KOPT-K1 (cell line): ENCODE results near the gene FRS2.

Experiments
- H3K27ac ChIP-seq: fragments of 200-600 bp; sonication (generic); 2 replicates; pipeline ENCODE4 v1.5.1; 2016; ENCODE audit warnings: antibody characterized with exemption, mild to moderate bottlenecking, low read depth, low read length; ENCODE audit not compliant: poor library complexity, severe bottlenecking
- H3K36me3 ChIP-seq: fragments of 200-600 bp; sonication (generic); 2 replicates; pipeline ENCODE4 v1.5.1; 2017; ENCODE audit warnings: antibody characterized with exemption, mild to moderate bottlenecking, low read length, moderate library complexity; ENCODE audit not compliant: insufficient read depth
- H3K9me3 ChIP-seq: fragments of 200-600 bp; sonication (generic); 2 replicates; pipeline ENCODE4 v1.5.1; 2017; ENCODE audit warnings: antibody characterized with exemption, low read length, mild to moderate bottlenecking; ENCODE audit not compliant: insufficient read depth, poor library complexity, severe bottlenecking

Gene FRS2

DNA sequence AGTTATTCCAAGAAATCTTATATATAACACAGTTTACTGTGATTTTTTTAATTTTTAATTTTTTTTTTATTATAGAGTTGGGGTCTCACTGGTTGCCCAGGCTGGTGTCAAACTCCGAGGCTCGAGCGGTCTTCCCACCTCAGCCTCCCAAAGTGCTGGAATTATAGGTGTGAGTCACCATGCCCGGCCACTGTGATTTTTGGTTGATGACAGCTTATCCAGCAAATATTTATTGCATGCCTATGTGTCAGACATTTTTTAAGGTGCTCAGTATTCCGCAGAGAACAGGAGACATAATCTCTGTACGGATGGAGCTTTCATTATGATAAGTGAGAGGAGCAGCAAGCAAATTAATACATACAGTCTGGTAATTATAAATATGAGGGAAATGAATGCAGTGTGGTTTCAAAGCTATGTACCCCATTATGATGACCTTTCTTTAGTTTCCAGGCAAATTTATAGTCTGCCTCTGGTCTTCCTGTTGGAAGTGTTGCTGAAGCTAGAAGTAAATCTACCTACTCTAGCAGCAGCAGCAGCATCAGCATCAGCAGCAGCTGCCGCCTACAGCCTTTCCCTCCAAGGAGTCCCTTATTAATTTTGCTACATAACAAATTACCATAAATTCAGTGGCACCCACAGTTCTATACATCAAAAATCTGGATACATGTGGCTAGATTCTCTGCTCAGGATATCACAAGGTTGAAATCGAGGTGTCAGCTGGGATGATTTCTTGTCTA is 32.3 kb downstream of the FRS2 start:
- Histone ChIP-seq H3K27ac (no peak overlapping the region), H3K36me3 (0 out of 2 replicates have a peak, but pooled peaks cover 6% of the 10 kb centered on the region), H3K9me3 (no peaks in the 10 kb centered on the region)

DNA sequence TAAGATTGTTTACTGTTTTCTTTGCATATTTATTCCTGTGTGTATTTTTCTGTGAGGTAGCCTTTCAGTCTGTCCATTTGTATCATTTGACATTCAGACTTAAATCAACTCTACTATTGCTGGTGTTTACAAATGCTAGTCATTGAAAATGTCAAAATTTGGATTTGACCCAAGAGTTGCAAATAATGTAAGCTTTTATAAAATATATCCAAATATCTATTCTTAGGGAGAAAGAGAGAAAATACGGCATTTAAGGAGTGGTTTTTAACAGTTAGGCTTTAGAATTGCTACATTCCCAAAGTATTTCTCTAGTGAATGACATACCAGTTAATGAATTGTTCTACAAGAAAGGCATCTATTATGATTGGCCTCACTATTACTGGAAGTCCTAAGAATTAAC is 37.9 kb downstream of the FRS2 start:
- Histone ChIP-seq H3K27ac (no peak overlapping the region), H3K9me3 (no peaks in the 10 kb centered on the region), H3K36me3 (0 out of 2 replicates have a peak, but pooled peaks cover 2% of the 10 kb centered on the region)

DNA sequence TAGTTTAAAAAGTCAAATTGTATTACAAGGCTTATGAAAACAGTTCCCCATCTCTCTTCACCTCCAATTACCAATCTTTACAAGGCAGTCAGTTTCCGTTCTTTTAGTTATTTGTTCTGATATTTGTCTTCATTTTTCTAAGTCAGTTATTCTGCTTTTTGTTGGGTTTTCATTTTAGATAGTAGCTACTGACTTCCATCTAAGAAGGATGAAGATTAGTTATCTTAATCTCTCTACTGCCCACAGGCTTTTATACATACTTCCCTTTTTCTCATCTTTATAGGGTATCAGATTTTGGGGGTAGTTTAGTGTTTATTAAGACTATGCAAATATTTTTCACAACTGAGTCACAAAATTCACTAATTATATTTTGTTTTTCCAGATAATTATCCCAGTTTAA is 38.4 kb downstream of the FRS2 start:
- H3K9me3 ChIP-seq, result no peaks in the 10 kb centered on the region
- no peaks in the 10 kb centered on the region for H3K36me3 ChIP-seq
- no peak overlapping the region for H3K27ac ChIP-seq

DNA sequence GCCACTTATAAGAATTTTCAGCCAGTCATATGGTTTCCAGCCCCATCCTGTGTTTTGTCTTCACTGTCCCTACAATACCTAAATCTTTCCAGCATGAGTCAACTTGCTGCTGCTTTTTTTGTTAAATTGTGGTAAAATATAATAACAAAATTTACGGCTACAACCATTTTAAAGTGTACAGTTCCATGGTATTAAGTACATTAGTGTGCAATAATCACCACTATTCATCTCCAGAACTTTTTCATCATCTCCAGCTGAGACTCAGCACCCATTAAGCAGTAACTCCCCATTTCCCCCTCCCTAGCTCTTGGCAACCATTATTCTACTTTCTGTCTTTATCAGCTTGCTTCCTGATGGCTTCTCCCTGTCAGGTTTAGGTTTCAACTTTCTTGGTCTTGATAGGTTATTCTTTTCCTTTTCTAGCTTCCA is 39.1 kb downstream of the FRS2 start:
- Histone ChIP-seq H3K9me3 (no peaks in the 10 kb centered on the region), H3K36me3 (no peaks in the 10 kb centered on the region), H3K27ac (no peak overlapping the region)

DNA sequence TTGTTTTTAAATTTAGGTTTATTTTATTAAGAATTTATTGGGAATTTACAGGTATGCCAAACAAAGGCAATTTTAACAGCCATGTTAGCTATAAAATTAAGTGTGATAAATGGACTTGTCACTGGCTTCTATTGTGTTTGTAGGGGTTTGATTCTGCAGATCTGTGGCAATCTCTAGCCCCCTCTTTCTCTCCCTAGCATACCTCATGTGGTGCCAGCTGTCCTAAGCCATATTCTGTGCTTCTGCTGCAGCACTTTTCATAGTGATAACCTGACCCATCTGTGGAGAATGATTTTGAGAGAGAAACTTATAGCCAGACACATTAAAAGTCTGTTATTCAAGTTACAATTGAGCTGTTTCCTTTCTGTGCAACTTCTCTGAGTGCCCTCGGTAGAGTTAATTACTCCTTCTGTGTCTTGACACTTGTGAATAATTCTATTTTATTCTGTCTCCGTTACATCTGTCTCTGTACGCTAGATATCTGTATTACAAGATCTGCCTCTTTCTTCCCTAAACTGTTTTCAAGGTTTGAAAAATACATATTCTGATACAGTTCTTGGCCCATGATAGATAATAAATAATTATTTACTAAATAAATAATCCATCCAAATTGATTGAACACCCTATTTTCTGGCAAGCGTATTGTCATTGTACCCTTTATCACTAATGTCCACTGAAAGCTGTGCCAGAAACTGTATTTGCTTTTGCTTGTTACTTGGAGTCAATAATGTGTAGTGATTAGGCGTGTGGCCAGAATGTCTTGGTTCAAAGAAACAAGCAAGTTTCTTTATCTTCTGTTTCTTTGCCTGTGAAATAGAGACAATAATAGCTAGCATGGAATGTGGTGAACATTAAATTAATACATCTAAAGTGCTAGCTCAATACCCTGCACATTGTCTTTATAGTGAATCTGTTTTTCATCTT is 40.0 kb downstream of the FRS2 start:
- H3K9me3 ChIP-seq, result no peaks in the 10 kb centered on the region
- no peak overlapping the region for H3K27ac ChIP-seq
- no peaks in the 10 kb centered on the region for H3K36me3 ChIP-seq

DNA sequence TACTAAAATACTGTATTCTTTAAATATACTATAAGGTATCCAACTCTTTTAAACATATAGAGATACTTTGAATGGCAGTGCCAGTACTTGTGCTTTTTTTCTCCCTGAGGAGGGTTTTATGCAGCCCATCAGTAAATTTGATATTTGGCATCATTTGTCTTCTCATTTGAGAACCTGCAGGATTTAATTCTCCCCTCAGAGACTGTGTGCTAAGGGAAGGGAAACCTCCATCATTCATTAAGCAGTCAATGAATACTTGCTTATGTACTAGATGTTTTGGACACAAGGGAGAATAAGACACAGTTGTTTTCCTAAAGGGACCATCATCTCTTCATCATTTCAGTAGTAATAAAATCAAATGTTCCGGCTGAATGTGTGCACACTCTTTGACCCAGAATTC is 40.8 kb downstream of the FRS2 start:
- Histone ChIP-seq H3K36me3 (no peaks in the 10 kb centered on the region), H3K27ac (no peak overlapping the region), H3K9me3 (no peaks in the 10 kb centered on the region)

DNA sequence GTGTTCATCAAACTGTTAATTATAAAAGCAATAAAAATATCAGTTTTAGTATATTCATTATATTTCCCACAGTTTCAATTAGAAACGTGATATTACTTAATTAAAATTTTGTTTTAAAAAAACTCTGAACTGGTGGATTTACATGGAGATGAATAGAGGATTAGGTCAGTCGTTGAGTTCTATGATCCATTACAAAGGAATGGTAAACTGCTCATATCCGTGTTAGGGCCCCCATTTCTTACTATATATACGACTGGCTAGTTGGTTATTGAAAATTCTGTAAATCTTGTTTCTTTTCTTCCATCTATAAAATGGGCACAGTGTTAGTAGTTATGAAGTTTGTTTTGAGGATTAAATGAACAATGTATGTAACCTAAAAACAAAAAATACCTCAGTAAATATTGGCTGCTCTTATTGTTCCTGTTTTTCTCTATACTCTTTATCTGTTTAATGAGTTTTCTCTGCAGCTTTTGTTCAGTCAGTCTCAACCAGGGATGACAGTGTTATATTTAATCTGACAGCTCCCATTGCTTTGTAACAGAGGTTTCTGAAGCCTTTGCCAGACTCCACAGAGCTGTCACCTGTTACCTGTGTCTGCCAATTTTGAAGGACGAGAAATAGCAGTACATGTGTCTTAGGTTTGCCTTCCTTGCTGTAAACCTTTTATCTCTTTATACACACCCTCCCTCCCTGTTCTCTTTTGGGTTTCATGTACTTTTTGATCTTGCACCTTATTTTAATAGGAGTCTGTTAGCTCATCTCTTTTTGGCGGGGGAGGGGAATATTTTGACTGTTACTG is 41.5 kb downstream of the FRS2 start:
- no peaks in the 10 kb centered on the region for H3K36me3 ChIP-seq
- no peaks in the 10 kb centered on the region for H3K9me3 ChIP-seq
- H3K27ac ChIP-seq, result no peak overlapping the region

DNA sequence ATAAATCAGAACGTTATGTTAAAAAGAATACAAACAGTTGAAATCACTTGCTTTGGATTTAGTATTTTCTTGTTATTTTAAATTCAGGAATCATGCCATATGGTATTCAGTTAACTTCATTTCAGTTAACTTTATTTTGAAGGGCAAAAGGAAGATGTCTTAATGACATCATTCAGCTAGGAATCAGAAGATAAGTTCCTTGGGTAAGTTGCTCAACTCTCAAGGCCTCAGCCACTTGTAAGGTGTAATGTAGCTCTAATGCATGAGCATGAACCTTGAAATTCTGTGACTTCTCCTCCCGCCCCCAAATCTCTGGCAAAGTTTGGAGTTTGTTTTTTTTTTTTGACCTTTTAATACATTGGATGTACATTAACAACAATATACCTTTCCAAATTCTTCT is 42.6 kb downstream of the FRS2 start:
- Histone ChIP-seq H3K36me3 (no peaks in the 10 kb centered on the region), H3K9me3 (no peaks in the 10 kb centered on the region), H3K27ac (no peak overlapping the region)

DNA sequence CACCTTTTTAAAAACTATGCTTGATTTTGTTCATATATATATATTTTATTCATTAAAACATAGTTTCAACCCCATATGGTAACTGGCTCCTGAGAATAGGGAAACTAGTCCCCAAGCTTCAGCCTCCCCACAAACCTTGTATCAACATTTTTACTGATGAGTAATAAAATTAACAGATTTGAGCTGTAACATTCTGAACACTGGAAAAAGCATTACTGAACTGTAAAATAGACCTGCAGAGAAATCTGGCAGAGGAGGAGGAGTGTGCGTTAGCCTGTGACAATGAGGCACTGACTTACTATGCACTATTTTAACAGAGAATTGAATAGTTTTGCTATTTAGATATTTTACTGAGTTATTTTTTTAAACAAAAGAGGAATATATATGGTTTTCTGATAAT is 43.1 kb downstream of the FRS2 start:
- no peaks in the 10 kb centered on the region for H3K36me3 ChIP-seq
- H3K9me3 ChIP-seq, result no peaks in the 10 kb centered on the region
- no peak overlapping the region for H3K27ac ChIP-seq

DNA sequence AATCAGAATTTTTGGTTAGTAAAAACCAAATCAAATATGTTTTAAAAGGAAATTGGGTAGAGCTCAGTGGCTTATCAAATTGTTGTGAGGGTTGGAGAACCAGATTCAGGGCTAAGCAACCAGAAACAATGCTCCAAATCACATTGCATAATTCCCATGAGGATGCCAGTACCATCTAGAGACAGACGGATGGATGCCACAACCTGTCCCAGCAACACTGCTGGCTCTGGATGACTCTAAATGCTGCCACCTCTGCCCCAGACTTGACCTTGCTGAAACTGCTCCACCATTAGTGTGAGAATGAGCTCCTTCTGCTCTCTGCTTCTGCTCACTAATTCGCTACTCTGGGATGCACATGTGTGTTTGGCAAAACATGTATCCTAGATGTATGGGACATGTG is 43.9 kb downstream of the FRS2 start:
- Histone ChIP-seq H3K36me3 (no peaks in the 10 kb centered on the region), H3K9me3 (no peaks in the 10 kb centered on the region), H3K27ac (no peak overlapping the region)

DNA sequence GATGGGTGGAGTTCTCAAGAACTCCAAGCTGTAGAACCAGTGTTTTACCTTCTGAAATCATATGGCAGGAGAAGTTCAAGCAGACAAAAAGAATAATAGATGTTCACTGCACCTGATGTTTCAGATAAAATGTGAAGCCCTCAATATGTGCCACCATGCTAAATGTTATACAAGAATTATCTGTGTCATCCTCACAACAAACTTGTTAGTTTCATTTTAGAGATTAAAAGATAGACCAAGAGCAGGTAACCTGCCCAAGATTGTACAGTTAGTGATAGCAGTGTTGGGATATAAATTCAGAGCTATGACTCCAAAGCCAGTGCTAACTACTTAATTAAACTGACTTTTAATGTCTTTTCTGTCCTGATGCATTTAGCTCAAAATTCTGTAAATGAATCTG is 44.7 kb downstream of the FRS2 start:
- Histone ChIP-seq H3K36me3 (no peaks in the 10 kb centered on the region), H3K9me3 (peaks cover 4% of the 10 kb centered on the region), H3K27ac (no peak overlapping the region)

DNA sequence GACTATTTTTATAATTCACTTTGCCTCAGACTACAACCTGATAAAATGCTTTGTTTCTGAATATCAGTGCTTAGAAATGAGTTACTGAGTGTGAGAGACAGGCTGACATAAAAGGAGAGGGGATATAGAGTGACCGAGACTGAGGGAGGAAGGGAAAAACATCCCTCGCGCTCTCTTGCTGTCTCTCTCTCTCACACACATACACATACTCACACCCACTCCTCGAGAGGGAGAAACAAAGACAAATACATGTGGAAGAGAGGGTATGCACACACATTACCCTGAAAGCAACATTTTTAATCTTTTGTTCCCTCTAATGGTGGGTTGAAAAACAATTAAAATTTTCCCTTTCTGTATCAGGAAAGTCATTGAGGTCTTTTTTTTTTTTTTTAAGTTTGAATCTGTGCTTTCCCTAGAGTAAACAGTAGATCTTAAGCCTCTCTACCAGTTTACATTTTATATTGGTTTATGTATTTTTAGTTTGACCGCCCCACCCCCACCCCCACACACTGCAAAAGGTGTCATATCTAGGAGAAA is 45.3 kb downstream of the FRS2 start:
- Histone ChIP-seq H3K36me3 (no peaks in the 10 kb centered on the region), H3K27ac (no peak overlapping the region), H3K9me3 (peaks cover 6% of the 10 kb centered on the region)

DNA sequence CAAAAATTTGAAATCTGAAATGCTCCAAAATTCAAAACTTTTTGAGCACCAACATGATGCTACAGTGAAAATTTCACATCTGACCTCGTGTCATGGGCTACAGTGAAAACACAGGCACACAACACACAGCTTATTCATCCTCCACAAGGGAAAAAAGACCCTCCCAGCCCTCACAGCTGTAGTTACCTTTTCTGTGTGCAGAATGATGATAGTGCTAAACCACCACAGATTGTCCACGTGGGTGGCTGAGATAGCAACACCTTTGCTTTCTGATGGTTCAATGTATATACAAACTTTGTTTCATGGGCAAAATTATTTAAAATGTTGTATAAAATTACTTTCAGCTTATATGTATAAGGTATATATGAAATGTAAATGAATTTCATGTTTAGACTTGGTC is 46.8 kb downstream of the FRS2 start:
- Histone ChIP-seq H3K36me3 (no peaks in the 10 kb centered on the region), H3K9me3 (peaks cover 20% of the 10 kb centered on the region), H3K27ac (no peak overlapping the region)

DNA sequence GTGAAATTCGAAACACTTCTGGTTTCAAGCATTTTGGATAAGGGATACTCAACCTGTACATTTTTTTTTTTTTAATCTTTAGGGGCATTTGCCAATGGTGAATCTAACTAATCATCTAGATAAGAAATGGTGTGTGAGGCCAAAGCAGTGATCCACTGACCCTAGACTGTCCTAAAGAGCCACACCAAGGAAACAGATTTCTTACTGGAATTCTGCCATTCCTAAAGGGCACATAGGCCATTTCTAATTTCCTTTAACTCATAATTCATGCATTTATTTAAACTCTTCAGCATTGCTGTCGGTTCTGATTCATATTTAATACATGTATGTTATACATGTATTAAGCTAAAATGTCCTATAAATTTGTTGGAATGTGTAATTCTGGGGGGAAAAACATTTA is 47.2 kb downstream of the FRS2 start:
- no peak overlapping the region for H3K27ac ChIP-seq
- H3K36me3 ChIP-seq, result no peaks in the 10 kb centered on the region
- H3K9me3 ChIP-seq, result peaks cover 25% of the 10 kb centered on the region

DNA sequence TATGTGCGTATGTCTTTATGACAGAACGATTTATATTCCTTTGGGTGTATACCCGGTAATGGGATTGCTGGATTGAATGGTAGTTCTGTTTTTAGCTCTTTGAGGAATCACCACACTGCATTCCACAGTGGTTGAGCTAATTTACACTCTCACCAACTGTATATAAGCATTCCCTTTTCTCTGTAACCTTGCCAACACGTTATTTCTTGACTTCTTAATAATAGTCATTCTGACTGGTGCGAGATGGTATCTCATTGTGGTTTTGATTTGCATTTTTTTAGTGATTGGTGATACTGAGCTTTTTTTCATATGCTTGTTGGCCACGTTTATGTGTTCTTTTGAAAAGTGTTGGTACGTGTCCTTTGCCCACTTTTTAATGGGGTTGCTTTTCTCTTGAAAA is 49.7 kb downstream of the FRS2 start:
- no peak overlapping the region for H3K27ac ChIP-seq
- no peaks in the 10 kb centered on the region for H3K36me3 ChIP-seq
- H3K9me3 ChIP-seq, result peaks cover 33% of the 10 kb centered on the region
